GM18951 (cell line): ENCODE results near the gene RNF168.
"Not testable (repeated sequence)": the region's sequence is repeated elsewhere in the genome, so short reads cannot be mapped to it uniquely, and the experiment has no call there.

ENCODE experiments used
- POLR2A ChIP-seq: IDR thresholded peaks from 4 replicates; pipeline ENCODE4 v1.6.1; 2011; ENCODE audit warnings: mild to moderate bottlenecking; ENCODE audit not compliant: insufficient read length, insufficient read depth; ENCODE audit errors: extremely low read depth
- in situ Hi-C: fragments of 300-500 bp; cut with MboI; formaldehyde crosslinking; loops from one replicate; pipeline ENCODE4 v1.12.0; 2022; ENCODE audit warnings: low sequenced_read_pairs, mixed read lengths, inconsistent platforms; ENCODE audit not compliant: unreplicated experiment

The RNF168 gene

DNA sequence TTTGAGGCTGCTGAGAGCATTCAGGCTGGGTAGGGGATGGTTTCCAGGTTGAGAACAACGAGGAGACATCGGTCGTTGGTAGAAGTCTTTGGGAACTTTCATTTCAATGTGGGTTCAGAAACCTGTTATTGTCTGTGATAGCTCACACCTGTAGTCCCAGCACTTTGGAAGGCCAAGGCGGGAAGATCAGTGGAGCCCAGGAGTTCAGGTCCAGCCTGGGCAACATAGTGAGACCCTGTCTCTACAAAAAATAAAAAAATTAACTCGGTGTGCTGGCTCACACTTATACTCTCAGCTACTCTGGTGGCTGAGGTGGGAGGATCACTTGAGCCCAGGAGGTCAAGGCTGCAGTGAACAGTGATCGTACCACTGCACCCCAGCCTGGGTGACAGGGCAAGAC is 988 bp upstream of the RNF168 start:
- in situ Hi-C loops, result no loop called here
- no peak for TF ChIP-seq POLR2A

GRCh38 chr3:196504077-196504398 is 470 bp upstream of the RNF168 start:
- in situ Hi-C loops, result not testable (repeated sequence)

- TF ChIP-seq POLR2A, result no peak
- in situ Hi-C loops, result no loop called here
Measured at GRCh38 chr3:196502775-196503195, 783 bp downstream of the RNF168 start.

GRCh38 chr3:196501316-196502044 is 2.1 kb downstream of the RNF168 start:
- no peak for TF ChIP-seq POLR2A
- in situ Hi-C loops, result no loop called here

- in situ Hi-C loops, result no loop called here
- TF ChIP-seq POLR2A, result no peak
Measured at GRCh38 chr3:196499807-196500524, 3.6 kb downstream of the RNF168 start.

GRCh38 chr3:196499061-196499460 is 4.5 kb downstream of the RNF168 start:
- TF ChIP-seq POLR2A, result no peak
- in situ Hi-C loops, result no loop called here

- no peak for TF ChIP-seq POLR2A
- in situ Hi-C loops, result no loop called here
Measured at GRCh38 chr3:196498297-196498696, 5.3 kb downstream of the RNF168 start.

GRCh38 chr3:196496183-196496582 is 7.4 kb downstream of the RNF168 start:
- TF ChIP-seq POLR2A, result no peak

DNA sequence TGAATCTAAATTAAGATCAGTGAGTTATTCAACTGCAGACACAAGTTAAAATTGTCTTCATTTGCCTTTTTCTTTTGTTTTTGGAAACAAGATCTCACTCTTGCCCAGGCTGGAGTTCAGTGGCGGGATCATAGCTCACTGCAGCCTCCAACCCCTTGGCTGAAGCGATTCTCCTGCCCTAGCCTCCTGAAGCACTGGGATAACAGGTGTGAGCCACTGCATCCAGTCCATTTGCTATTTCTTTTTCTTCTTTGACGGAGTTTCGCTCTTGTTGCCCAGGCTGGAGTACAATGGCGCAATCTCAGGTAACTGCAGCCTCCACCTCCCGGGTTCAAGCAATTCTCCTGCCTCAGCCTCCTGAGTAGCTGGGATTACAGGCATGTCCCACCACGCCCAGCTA is 10.3 kb downstream of the RNF168 start:
- in situ Hi-C loops, result no loop called here
- TF ChIP-seq POLR2A, result no peak

More at GRCh38 chr3:196496183-196496582, 7.4 kb downstream of the RNF168 start:
- in situ Hi-C loops, result no loop called here

- no peak for TF ChIP-seq POLR2A
- in situ Hi-C loops, result no loop called here
Measured at GRCh38 chr3:196492080-196492479, 11.5 kb downstream of the RNF168 start.

DNA sequence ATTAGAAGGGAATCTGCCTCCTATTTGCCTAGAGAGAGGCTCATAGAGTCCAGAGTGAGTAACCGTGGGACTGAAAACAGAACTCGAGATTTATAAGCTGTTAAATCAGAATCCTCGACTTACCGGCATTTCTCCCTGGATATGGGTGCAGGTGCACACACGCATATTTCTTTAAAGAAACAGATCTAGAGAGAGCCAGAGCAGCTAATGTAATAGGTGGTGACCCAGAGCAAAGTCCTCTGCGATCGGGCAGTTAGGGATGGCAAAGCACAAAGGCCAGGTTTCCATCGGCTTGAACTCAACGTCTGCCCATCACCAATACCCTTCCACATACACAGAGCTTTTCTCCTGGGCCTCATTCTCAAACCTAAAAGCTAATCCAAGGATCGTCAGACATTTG is 13.8 kb downstream of the RNF168 start:
- in situ Hi-C loops, result no loop called here
- TF ChIP-seq POLR2A, result no peak

DNA sequence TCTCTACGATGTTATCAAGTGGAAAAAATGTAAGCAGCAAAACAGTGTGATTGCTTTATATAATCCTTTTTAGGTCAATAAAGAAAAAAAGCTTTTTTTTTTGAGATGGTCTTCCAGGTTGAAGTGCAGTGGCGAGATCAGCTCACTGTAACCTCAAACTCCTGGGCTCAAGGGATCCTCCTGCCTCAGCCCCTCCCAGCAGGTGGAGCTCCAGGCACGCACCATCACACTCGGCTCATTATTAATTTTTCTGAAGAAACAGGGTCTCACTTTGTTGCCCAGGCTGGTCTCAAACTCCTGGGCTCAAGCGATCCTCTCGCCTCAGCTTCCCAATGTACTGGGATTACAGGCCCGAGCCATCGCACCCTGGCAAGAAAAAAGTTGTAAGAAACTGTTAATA is 17.3 kb downstream of the RNF168 start:
- TF ChIP-seq POLR2A, result no peak
- in situ Hi-C loops, result no loop called here

DNA sequence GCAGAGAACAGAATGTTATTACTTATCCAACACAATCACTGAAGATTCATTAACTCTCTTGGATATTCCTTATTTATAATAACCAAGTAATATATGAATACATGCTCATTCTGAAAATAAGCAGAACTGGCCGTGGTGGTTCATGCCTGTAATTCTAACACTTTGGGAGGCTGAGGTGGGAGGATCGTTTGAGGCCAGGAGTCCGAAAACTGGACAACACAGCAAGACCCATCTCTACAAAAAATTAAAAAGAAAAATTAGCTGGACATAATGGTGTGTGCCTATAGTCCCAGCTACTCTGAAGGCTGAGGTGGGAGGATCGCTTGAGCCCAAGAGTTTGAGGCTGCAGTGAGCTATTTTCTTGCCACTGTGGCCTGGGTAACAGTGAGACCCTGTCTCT is 25.9 kb downstream of the RNF168 start:
- TF ChIP-seq POLR2A, result no peak
- in situ Hi-C loops, result no loop called here

DNA sequence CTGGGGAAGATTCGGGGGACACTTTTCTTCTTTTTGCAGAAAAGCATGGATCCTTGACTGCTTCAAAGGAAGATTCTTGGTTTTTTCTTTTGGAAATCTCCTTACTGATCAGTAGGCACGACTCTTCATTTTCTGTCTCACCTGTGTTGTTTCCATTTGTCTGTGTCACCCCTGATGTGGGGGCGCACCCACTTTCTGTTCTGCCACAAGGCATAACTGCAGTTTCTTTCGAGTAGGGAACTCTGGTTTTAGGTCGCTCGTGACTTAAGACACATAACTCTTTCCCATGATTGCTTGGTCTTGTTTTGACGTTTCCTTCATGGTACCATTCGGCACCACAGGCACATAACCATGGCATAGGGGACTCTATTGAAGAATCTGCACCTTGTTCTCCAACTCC is 31.3 kb downstream of the RNF168 start:
- in situ Hi-C loops, result no loop called here
- no peak for TF ChIP-seq POLR2A
